GM23338 (cell line): ENCODE measurements around the gene IMPACT. TPM values are rescaled to one million over a fixed set of nuclear protein-coding genes. Genes with fewer than 3 reads are reported as not detected.

Experiments
- ATAC-seq: fragments of 200-7000 bp; cut with Tn5 transposase; 3 replicates; pipeline ENCODE4 v1.9.1; 2020
- DNase-seq: peaks from one replicate; pipeline ENCODE4 v3.0.0-alpha.2; 2015; ENCODE audit warnings: low spot score
- H2AFZ ChIP-seq: fragments of 200-600 bp; sonication (generic); 2 replicates; pipeline ENCODE4 v1.8.0; 2016; ENCODE audit warnings: antibody characterized with exemption, mild to moderate bottlenecking, moderate library complexity
- H3F3A ChIP-seq: fragments of 200-600 bp; sonication (generic); replicated peaks from 2 replicates; pipeline ENCODE4 v1.8.0; 2017; ENCODE audit warnings: antibody characterized with exemption, mixed run types, low read depth
- H3K27ac ChIP-seq: fragments of 200-600 bp; sonication (generic); 2 replicates; pipeline ENCODE4 v1.6.1; 2016; ENCODE audit warnings: low read depth
- H3K27me3 ChIP-seq: fragments of 200-600 bp; sonication (generic); 2 replicates; pipeline ENCODE4 v1.8.0; 2016; ENCODE audit warnings: mild to moderate bottlenecking, mixed run types, moderate library complexity; ENCODE audit not compliant: insufficient read depth
- H3K36me3 ChIP-seq: fragments of 200-600 bp; sonication (generic); 2 replicates; pipeline ENCODE4 v1.8.0; 2016; ENCODE audit warnings: mild to moderate bottlenecking; ENCODE audit not compliant: insufficient read depth
- H3K4me1 ChIP-seq: fragments of 200-600 bp; sonication (generic); 2 replicates; pipeline ENCODE4 v1.8.0; 2016; ENCODE audit warnings: mild to moderate bottlenecking, moderate library complexity; ENCODE audit not compliant: insufficient read depth
- H3K4me2 ChIP-seq: fragments of 200-600 bp; sonication (generic); 2 replicates; pipeline ENCODE4 v1.7.1; 2017; ENCODE audit warnings: mixed run types
- H3K4me3 ChIP-seq: fragments of 200-600 bp; sonication (generic); 2 replicates; pipeline ENCODE4 v1.6.1; 2016; ENCODE audit warnings: mixed run types
- H3K79me2 ChIP-seq: fragments of 200-600 bp; sonication (generic); replicated peaks from 2 replicates; pipeline ENCODE4 v1.8.0; 2017; ENCODE audit warnings: mild to moderate bottlenecking; ENCODE audit not compliant: insufficient read depth
- H3K9me2 ChIP-seq: fragments of 200-600 bp; sonication (generic); 2 replicates; pipeline ENCODE4 v1.8.0; 2017; ENCODE audit not compliant: insufficient read depth
- H4K20me1 ChIP-seq: fragments of 200-600 bp; sonication (generic); replicated peaks from 2 replicates; pipeline ENCODE4 v1.8.0; 2017; ENCODE audit warnings: mild to moderate bottlenecking; ENCODE audit not compliant: insufficient read depth
- H3K27ac Mint-ChIP-seq: 2 replicates; pipeline ENCODE4 v1.8.0; 2020; ENCODE audit warnings: inconsistent platforms, mild to moderate bottlenecking, moderate library complexity, mixed read lengths
- H3K27me3 Mint-ChIP-seq: 3 replicates; pipeline ENCODE4 v1.8.0; 2022; ENCODE audit warnings: low read depth, mild to moderate bottlenecking, moderate library complexity, mixed read lengths, inconsistent platforms; ENCODE audit not compliant: insufficient read depth, poor library complexity
- H3K36me3 Mint-ChIP-seq: 3 replicates; pipeline ENCODE4 v1.8.0; 2021; ENCODE audit warnings: low read depth, mild to moderate bottlenecking, inconsistent platforms, moderate library complexity, mixed read lengths
- H3K4me1 Mint-ChIP-seq: 3 replicates; pipeline ENCODE4 v1.8.0; 2020; ENCODE audit warnings: mild to moderate bottlenecking, inconsistent platforms, mixed read lengths
- H3K4me3 Mint-ChIP-seq: 3 replicates; pipeline ENCODE4 v1.8.0; 2021; ENCODE audit warnings: moderate library complexity, mild to moderate bottlenecking, inconsistent platforms, mixed read lengths
- H3K9me3 Mint-ChIP-seq: 3 replicates; pipeline ENCODE4 v1.8.0; 2020; ENCODE audit warnings: moderate library complexity, mild to moderate bottlenecking, inconsistent platforms, mixed read lengths
- CREB1 ChIP-seq: fragments of 250-450 bp; sonication (Bioruptor Pico); IDR thresholded peaks from 2 replicates; pipeline ENCODE4 v1.5.0; 2020; ENCODE audit warnings: low read depth, mild to moderate bottlenecking, moderate library complexity
- CTCF ChIP-seq, 2 experiments: fragments of 200-600 bp in 1 of 2; sonication (generic) in 1 of 2; conservative IDR thresholded peaks; 2 replicates each; pipeline versions ENCODE4 v1.5.1 to v1.6.1; 2016 to 2017; ENCODE audit warnings: antibody characterized with exemption in 2 of 2, low read depth in 2 of 2, mild to moderate bottlenecking in 2 of 2, moderate library complexity in 1 of 2
- EZH2 ChIP-seq: fragments of 200-600 bp; sonication (generic); IDR thresholded peaks from one replicate; pipeline ENCODE4 v1.8.0; 2017; ENCODE audit warnings: antibody characterized with exemption, mild to moderate bottlenecking, low read depth; ENCODE audit not compliant: unreplicated experiment
- EZH2phosphoT487 ChIP-seq: fragments of 200-600 bp; sonication (generic); IDR thresholded peaks from one replicate; pipeline ENCODE4 v1.8.1; 2018; ENCODE audit warnings: antibody characterized with exemption; ENCODE audit not compliant: unreplicated experiment
- JUNB ChIP-seq: IDR thresholded peaks from one replicate; pipeline ENCODE4 v1.6.1; 2016; ENCODE audit warnings: antibody characterized with exemption; ENCODE audit not compliant: unreplicated experiment
- NANOG ChIP-seq: IDR thresholded peaks from 2 replicates; pipeline ENCODE4 v1.6.1; 2016; ENCODE audit warnings: antibody characterized with exemption, borderline replicate concordance
- REST ChIP-seq: IDR thresholded peaks from one replicate; pipeline ENCODE4 v1.6.1; 2018; ENCODE audit warnings: antibody characterized with exemption; ENCODE audit not compliant: unreplicated experiment
- ZNF114 ChIP-seq: fragments of 250-450 bp; sonication (Bioruptor Pico); IDR thresholded peaks from 2 replicates; pipeline ENCODE4 v1.5.0; 2020; ENCODE audit warnings: mild to moderate bottlenecking, moderate library complexity
- polyA plus RNA-seq: library from polyadenylated mRNA; unstranded; fragments of >200 nt; fragmentation: Nextera tagmentation; extraction: Ambion mirVana; gene quantifications from 2 replicates; pipeline ENCODE4 v1.2.1, GENCODE V29; 2016
- total RNA-seq: library from RNA; depleted of rRNA; stranded (reverse); fragments of >200 nt; shearing (Covaris generic); gene quantifications from 2 replicates; pipeline ENCODE4 v1.2.3, GENCODE V29; 2014
- TF ChIP-seq, protein P1 (sequence below): fragments of 250-450 bp; sonication (Bioruptor Pico); IDR thresholded peaks from 2 replicates; pipeline ENCODE4 v1.5.0; 2020; ENCODE audit warnings: mild to moderate bottlenecking, moderate library complexity

Gene IMPACT
- total and polyA plus RNA-seq, 2 experiments from 2014 or later, result 42.1 to 47.6 TPM

- no peak overlapping the region for H3K27ac ChIP-seq
- DNase-seq (no peak), ATAC-seq (no peak)
- H3K36me3 ChIP-seq, result peaks cover 6% of the 10 kb centered on the region; the same call in 1 of the 2 replicates
- no peak overlapping the region for H2AFZ ChIP-seq
- peaks cover 4% of the 10 kb centered on the region; the same call in 1 of the 2 replicates for H3F3A ChIP-seq
- TF ChIP-seq CREB1 (CRISPR knock-in tag) (no peak), EZH2 (no peak), NANOG (no peak), JUNB (no peak), REST (no peak), EZH2phosphoT487 (no peak), ZNF114 (no peak), CTCF (conservative IDR thresholded peaks at IDR 0.05; ENCODE audit: low read depth in 2 of 2) (no peak)
- TF ChIP-seq, protein P1, sequence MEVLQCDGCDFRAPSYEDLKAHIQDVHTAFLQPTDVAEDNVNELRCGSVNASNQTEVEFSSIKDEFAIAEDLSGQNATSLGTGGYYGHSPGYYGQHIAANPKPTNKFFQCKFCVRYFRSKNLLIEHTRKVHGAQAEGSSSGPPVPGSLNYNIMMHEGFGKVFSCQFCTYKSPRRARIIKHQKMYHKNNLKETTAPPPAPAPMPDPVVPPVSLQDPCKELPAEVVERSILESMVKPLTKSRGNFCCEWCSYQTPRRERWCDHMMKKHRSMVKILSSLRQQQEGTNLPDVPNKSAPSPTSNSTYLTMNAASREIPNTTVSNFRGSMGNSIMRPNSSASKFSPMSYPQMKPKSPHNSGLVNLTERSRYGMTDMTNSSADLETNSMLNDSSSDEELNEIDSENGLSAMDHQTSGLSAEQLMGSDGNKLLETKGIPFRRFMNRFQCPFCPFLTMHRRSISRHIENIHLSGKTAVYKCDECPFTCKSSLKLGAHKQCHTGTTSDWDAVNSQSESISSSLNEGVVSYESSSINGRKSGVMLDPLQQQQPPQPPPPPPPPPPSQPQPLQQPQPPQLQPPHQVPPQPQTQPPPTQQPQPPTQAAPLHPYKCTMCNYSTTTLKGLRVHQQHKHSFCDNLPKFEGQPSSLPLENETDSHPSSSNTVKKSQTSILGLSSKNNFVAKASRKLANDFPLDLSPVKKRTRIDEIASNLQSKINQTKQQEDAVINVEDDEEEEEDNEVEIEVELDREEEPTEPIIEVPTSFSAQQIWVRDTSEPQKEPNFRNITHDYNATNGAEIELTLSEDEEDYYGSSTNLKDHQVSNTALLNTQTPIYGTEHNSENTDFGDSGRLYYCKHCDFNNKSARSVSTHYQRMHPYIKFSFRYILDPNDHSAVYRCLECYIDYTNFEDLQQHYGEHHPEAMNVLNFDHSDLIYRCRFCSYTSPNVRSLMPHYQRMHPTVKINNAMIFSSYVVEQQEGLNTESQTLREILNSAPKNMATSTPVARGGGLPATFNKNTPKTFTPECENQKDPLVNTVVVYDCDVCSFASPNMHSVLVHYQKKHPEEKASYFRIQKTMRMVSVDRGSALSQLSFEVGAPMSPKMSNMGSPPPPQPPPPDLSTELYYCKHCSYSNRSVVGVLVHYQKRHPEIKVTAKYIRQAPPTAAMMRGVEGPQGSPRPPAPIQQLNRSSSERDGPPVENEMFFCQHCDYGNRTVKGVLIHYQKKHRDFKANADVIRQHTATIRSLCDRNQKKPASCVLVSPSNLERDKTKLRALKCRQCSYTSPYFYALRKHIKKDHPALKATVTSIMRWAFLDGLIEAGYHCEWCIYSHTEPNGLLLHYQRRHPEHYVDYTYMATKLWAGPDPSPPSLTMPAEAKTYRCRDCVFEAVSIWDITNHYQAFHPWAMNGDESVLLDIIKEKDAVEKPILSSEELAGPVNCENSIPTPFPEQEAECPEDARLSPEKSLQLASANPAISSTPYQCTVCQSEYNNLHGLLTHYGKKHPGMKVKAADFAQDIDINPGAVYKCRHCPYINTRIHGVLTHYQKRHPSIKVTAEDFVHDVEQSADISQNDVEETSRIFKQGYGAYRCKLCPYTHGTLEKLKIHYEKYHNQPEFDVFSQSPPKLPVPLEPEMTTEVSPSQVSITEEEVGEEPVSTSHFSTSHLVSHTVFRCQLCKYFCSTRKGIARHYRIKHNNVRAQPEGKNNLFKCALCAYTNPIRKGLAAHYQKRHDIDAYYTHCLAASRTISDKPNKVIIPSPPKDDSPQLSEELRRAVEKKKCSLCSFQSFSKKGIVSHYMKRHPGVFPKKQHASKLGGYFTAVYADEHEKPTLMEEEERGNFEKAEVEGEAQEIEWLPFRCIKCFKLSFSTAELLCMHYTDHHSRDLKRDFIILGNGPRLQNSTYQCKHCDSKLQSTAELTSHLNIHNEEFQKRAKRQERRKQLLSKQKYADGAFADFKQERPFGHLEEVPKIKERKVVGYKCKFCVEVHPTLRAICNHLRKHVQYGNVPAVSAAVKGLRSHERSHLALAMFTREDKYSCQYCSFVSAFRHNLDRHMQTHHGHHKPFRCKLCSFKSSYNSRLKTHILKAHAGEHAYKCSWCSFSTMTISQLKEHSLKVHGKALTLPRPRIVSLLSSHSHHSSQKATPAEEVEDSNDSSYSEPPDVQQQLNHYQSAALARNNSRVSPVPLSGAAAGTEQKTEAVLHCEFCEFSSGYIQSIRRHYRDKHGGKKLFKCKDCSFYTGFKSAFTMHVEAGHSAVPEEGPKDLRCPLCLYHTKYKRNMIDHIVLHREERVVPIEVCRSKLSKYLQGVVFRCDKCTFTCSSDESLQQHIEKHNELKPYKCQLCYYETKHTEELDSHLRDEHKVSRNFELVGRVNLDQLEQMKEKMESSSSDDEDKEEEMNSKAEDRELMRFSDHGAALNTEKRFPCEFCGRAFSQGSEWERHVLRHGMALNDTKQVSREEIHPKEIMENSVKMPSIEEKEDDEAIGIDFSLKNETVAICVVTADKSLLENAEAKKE (CRISPR knock-in tag), result no peak
- H3K4me1 ChIP-seq, result peaks cover 4% of the 10 kb centered on the region; the same call in 1 of the 2 replicates
- peaks cover 7% of the 10 kb centered on the region for H4K20me1 ChIP-seq
- no peak overlapping the region for H3K4me2 ChIP-seq
- no peaks in the 10 kb centered on the region for H3K9me3 Mint-ChIP-seq
- H3K4me3 Mint-ChIP-seq, result no peak overlapping the region
- H3K9me2 ChIP-seq, result no peaks in the 10 kb centered on the region
- H3K4me3 ChIP-seq, result no peak overlapping the region
- H3K27me3 Mint-ChIP-seq, result no peaks in the 10 kb centered on the region
- peaks cover 15% of the 10 kb centered on the region for H3K36me3 Mint-ChIP-seq
- peaks cover 19% of the 10 kb centered on the region for H3K4me1 Mint-ChIP-seq
- H3K27ac Mint-ChIP-seq, result no peak overlapping the region
- peaks cover 99% of the 10 kb centered on the region for H3K79me2 ChIP-seq
- H3K27me3 ChIP-seq, result no peaks in the 10 kb centered on the region
Measured at GRCh38 chr18:24386681-24387080, 39.8 kb upstream of the IMPACT start.
